Fibroblast of gingiva (primary cell): Measurements from ENCODE around the gene H2AZ1.
"Not testable (repeated sequence)": the region's sequence is repeated elsewhere in the genome, so short reads cannot be mapped to it uniquely, and the experiment has no call there.

Experiments
- DNase-seq: peaks from one replicate; pipeline ENCODE4 v3.0.0-alpha.2; 2011; ENCODE audit warnings: low read depth

Gene H2AZ1

GRCh38 chr4:99949999-99950912 lies at the start of gene H2AZ1:
Gene H2AZ1, minus strand, starts transcription at chr4:99950275. Its CDS starts 105 bp downstream, at chr4:99950170.
- DNase-seq, result peak; percentile 99

GRCh38 chr4:99998062-99998867 lies 48.2 kb upstream of the H2AZ1 start:
- DNase-seq, result peak; percentile 18

- no peak for DNase-seq
These were observed 41.7 kb upstream of the H2AZ1 start for GRCh38 chr4:99991741-99992140.

GRCh38 chr4:99987681-99988080 lies 37.6 kb upstream of the H2AZ1 start:
- DNase-seq, result no peak

- no peak for DNase-seq
These were observed 36.7 kb upstream of the H2AZ1 start for GRCh38 chr4:99986792-99987191.

GRCh38 chr4:99983289-99983943 lies 33.3 kb upstream of the H2AZ1 start:
- no peak for DNase-seq

GRCh38 chr4:99979872-99980271 lies 29.8 kb upstream of the H2AZ1 start:
- DNase-seq, result no peak

GRCh38 chr4:99971453-99972111 lies 21.5 kb upstream of the H2AZ1 start:
- DNase-seq, result no peak

- DNase-seq, result peak; percentile 25
These were observed 18.3 kb upstream of the H2AZ1 start for GRCh38 chr4:99968330-99968729.

- peak; percentile 45 for DNase-seq
These were observed 16.6 kb upstream of the H2AZ1 start for GRCh38 chr4:99966692-99967091.

- no peak for DNase-seq
These were observed 15.7 kb upstream of the H2AZ1 start for GRCh38 chr4:99965674-99966350.

- DNase-seq, result no peak
These were observed 15.1 kb upstream of the H2AZ1 start for GRCh38 chr4:99965173-99965572.

GRCh38 chr4:99961711-99962110 lies 11.6 kb upstream of the H2AZ1 start:
- no peak for DNase-seq

- no peak for DNase-seq
These were observed 10.6 kb upstream of the H2AZ1 start for GRCh38 chr4:99960648-99961047.

GRCh38 chr4:99958207-99958606 lies 8.1 kb upstream of the H2AZ1 start:
- DNase-seq, result not testable (repeated sequence)

- DNase-seq, result no peak
These were observed 809 bp upstream of the H2AZ1 start for GRCh38 chr4:99950913-99951254.

- DNase-seq, result peak; percentile 89
These were observed 759 bp downstream of the H2AZ1 start for GRCh38 chr4:99949034-99949998.

GRCh38 chr4:99947608-99948007 lies 2.5 kb downstream of the H2AZ1 start:
- DNase-seq, result no peak

GRCh38 chr4:99947190-99947578 lies 2.9 kb downstream of the H2AZ1 start:
- no peak for DNase-seq
